T-helper 1 cell treated with Interleukin-12 subunit alpha and Interleukin-12 subunit beta and Interleukin-4 antibody, amounts not matched to agents 30 ng/mL and 1 ng/mL, for 36 hours (primary cell): Measurements from ENCODE around the gene SSPN. TPM values are rescaled to one million over a fixed set of nuclear protein-coding genes. Genes with fewer than 3 reads are reported as not detected.

Experiments
- intact Hi-C: fragments of 100-400 bp; cut with micrococcal nuclease; formaldehyde crosslinking; loops from one replicate; pipeline ENCODE4 v1.15.1; 2024
- total RNA-seq: library from RNA; stranded (reverse); gene quantifications from 2 replicates; pipeline ENCODE4 v1.2.3, GENCODE V29; 2022

Gene SSPN
- total RNA-seq, 1 donor from 2014 or later, result not detected

DNA sequence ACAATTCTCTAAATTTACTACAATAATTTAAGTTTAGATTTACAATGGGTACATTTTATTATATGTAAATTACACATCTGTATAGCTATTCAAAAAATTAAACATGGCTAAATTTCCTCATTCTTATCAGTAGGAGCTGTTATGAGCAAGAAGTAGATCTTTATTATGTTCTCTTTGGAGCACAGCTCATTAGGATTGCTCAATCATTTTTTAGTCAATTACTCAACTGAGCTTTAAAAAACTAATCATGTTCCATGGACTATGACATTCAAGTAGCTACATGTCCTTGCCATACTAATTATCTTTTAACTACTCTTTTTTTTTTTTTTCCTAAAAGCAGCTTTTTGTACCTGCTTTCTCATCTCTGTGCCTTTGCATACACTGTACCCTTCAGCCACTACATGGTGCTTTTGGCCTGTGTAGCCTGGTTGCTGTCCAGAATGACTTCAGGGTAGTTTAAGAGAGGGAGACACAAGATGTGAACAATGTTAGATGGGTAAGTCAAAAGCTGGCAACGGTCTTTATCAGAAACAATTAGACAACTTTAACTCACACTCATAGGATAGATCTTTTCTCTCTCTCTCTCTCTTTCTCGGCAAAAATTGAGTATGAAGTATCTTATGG is 69.0 kb downstream of the SSPN start:
- intact Hi-C loops, result no loop called here

GRCh38 chr12:26265606-26266005 is 70.2 kb downstream of the SSPN start:
- intact Hi-C loops, result no loop called here

DNA sequence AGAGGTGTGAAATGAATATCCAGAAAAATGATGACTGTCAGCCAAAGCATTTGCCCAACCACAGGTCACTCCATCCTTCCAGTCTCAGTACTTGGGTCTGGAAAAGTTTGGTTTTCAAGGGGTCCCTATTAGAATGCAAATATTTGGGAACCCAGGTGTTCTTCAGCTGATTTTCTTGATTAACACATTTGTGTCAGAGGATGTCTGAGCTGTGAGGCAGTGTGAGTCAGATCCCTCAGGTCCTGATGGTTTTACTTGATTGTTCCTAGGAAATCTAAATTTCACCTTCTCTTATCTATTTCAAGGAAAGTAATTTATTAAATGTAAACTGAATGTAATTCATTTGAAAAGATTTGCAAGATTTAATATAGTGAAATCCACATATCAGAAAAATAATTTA is 71.5 kb downstream of the SSPN start:
- intact Hi-C loops, result no loop called here

DNA sequence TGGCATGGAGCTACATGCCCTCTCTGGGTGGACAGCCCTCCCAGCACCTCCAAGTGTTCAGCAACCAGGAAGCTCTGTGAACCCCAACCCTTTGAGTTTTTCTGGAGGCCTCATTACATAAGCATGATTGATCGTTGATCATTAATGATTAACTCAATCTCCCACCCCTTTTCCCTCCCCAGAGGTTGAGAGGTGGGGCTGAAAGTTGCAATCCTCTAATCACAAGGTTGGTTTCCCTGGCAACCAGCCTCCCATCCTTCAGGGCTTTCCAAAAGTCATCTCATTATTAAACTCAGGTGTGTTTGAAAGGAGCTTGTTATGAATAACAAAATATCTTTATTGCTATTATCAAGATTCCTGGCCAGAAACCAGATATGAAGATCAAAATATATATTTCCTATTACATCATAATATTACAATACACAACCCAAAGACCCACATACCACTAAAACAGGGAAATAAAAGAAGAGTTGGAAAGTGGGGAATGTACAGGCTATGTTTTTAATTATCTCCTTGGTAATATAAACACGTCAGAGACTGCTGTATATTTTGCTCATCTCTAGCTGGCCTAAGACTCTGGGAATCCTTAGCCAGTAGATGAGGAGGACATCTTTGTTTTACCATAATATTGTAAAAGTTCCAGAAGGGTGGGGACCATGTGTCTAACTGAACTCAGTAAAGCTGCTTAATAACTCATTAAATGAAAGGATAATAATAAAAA is 73.6 kb downstream of the SSPN start:
- intact Hi-C loops, result no loop called here

GRCh38 chr12:26269562-26270284 is 74.3 kb downstream of the SSPN start:
- intact Hi-C loops, result no loop called here

GRCh38 chr12:26271024-26271423 is 75.7 kb downstream of the SSPN start:
- intact Hi-C loops, result no loop called here

- intact Hi-C loops, result no loop called here
Observed at GRCh38 chr12:26271889-26272492, 76.6 kb downstream of the SSPN start.

GRCh38 chr12:26272851-26273250 is 77.5 kb downstream of the SSPN start:
- intact Hi-C loops, result no loop called here

DNA sequence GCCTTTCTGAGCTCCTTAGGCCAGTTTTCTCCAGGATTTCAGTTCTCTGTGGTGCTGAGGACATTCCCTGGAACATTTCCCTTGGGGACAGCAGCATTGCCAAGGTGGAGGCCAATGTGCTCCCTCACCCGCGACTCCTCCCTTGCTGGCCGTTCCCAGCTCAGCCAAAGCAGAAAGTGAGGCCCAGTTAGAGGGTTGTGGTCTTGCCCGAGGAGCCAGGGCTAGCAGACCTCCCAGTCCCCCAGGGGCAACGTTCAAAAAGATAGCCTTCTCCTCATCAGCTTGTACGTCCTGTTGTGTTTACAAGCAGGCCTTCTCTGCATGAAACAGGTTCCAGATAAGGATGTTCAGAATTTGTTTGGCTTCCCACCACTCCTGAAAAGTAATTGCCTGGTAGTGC is 78.4 kb downstream of the SSPN start:
- intact Hi-C loops, result loop anchor here (1.0 kb wide), 1 partner anchor 25 kb away; no protein-coding TSS in a partner anchor

GRCh38 chr12:26274441-26275312 is 79.3 kb downstream of the SSPN start:
- intact Hi-C loops, result loop anchor here (1.0 kb wide), 1 partner anchor 25 kb away; no protein-coding TSS in a partner anchor

DNA sequence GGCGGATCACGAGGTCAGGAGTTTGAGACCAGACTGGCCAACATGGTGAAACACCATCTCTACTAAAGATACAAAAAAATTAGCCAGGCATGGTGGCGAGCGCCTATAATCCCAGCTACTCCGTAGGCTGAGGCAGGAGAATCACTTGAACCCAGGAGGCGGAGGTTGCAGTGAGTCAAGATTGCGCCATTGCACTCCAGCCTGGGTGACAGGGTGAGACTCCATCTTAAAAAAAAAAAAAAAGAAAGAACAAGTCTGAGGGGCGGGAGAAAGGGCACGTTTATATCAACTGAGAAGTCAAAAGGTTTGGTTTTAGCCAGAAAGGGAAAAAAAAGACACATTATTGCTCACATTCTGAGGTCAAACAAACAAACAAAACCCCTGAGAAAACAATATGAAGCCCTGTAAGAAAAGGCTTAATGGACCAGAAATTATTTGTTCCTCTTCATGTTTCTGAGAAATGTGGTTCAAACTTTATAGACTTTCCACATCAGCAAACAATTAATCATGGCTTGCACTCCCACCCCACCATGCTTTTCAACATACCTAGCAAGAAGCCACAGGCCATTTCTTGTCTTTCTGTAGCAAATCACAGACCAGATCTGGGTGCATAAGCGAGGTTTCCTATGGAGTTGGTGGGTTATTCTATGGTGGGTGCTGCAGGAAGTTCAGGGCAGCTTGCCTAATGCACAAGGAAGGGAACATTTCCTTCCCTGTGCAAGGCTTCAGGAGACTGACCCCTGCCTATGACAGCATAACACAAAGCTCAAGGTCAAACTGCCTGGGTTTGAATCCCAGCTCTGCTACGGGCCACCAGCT is 80.1 kb downstream of the SSPN start:
- intact Hi-C loops, result no loop called here

- intact Hi-C loops, result no loop called here
Observed at GRCh38 chr12:26276709-26277108, 81.3 kb downstream of the SSPN start.

- intact Hi-C loops, result no loop called here
Observed at GRCh38 chr12:26277506-26278246, 82.3 kb downstream of the SSPN start.

GRCh38 chr12:26278266-26278665 is 82.9 kb downstream of the SSPN start:
- intact Hi-C loops, result no loop called here

- intact Hi-C loops, result no loop called here
Observed at GRCh38 chr12:26278666-26279065, 83.3 kb downstream of the SSPN start.

- intact Hi-C loops, result no loop called here
Observed at GRCh38 chr12:26279091-26279490, 83.7 kb downstream of the SSPN start.

DNA sequence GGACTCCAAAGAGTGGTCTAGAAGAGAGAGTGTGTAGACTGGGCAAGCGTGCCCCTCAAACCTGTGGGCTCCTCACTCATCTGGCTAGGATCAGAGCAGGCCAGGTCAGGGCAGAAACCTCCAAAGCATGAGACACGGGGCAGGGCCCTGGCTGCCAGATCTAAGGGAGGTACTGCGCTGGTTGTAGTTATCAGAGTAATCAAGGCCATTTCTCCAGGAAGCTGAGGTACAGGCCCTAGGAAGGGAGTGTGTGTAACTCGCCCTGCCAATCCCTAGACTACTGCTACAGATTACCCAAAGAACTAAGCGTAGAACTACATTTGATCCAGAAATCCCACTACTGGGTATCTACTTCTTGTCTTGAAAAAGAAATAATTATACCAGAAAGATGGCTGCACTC is 84.5 kb downstream of the SSPN start:
- intact Hi-C loops, result no loop called here

- intact Hi-C loops, result no loop called here
Observed at GRCh38 chr12:26280869-26281268, 85.5 kb downstream of the SSPN start.

DNA sequence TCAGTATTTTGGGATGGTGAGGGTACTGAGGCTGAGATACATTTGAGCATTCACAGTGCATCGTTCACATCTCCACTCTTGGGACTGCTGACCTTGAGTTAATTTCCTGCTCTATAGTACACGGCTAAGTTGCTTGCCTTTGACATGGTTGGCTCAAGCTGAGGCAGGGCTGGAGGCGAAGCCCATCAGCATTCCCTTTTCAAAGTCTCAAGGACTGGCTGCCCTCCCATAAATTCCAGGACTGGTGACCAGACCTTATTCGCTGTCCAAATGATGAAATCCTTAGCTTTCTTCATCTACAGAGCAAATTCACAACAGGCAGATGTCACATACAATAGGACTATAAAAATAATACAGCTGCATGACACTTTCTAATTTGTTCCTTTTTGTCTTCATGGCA is 85.9 kb downstream of the SSPN start:
- intact Hi-C loops, result no loop called here
